GM21786 (cell line): Measurements from ENCODE around the gene UBXN11.

ENCODE experiments used
- ATAC-seq: cut with Tn5 transposase; IDR thresholded peaks from one replicate; pipeline ENCODE4 v1.9.1; 2021; ENCODE audit not compliant: unreplicated experiment

UBXN11 gene

DNA sequence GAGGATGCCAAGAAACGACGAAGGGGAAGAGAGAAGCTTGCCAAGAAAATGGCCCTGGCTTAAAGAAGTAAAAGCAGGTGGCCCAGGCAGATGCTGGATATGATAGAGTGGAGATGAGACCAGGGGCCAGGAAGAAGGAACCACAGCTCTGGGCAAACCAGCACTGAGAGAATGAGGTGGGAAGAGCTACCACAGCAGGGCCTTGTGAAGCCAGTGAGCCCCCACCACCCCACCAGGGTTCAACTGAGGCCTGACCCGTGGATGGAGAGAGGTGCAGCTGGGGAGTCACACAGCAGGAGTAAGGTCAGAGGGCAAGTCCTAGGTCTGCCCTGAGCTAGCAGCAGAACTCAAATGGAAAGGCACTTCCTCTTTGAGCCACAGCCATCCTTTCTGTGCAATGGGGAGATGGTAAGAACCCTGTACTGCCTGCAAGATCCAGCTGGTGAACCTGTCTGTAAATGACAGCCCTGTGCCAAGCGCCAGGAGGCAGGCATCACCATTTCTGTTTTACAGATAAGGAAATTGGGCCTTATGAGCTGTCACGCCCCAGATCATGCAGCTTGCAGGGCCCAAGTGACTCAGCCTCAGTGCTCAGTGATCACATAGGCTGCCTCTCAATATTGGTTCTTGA is 18.0 kb downstream of the UBXN11 start:
- ATAC-seq = no peak

DNA sequence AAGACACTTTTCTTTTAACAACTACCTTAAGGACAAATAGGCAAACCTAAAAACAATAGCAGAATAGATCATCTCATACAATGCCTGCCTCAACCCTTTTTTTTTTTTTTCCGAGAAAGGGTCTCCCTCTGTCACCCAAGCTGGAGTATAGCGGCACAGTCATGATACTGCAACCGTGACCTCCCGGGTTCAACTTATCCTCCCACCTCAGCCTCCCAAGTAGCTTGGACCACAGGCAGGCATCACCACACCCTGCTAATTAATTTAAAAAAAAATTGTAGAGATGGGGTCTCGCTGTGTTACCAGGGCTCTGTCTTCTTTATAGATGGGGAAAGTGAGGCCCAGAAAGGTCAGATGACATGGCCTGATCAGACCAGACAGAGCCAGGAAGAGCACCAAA is 18.6 kb downstream of the UBXN11 start:
- no peak for ATAC-seq

GRCh38 chr1:26287033-26287711 is 19.3 kb downstream of the UBXN11 start:
- ATAC-seq = peak; percentile 39

DNA sequence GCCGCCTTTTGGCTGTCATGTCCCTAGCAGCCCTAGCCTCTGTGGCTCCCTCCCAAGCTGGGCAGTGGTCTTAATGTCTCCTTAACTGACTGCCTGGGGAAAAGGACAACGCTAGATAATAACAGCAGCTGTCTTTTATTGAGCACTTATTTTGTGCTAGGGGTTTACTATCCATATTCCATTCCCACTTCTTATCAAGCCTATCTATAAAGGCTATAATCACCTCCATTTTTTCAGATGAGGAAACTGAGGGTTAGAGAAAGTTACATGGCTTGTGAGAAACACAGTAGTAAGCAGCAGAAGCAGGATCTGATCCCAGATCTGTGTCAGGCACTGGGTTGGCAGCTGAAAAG is 20.4 kb downstream of the UBXN11 start:
- ATAC-seq = no peak

- no peak for ATAC-seq
Observed at GRCh38 chr1:26285366-26286063, 20.9 kb downstream of the UBXN11 start.

- ATAC-seq = peak; percentile 20
Observed at GRCh38 chr1:26284597-26285347, 21.7 kb downstream of the UBXN11 start.

- ATAC-seq = no peak
Observed at GRCh38 chr1:26283871-26284596, 22.4 kb downstream of the UBXN11 start.

DNA sequence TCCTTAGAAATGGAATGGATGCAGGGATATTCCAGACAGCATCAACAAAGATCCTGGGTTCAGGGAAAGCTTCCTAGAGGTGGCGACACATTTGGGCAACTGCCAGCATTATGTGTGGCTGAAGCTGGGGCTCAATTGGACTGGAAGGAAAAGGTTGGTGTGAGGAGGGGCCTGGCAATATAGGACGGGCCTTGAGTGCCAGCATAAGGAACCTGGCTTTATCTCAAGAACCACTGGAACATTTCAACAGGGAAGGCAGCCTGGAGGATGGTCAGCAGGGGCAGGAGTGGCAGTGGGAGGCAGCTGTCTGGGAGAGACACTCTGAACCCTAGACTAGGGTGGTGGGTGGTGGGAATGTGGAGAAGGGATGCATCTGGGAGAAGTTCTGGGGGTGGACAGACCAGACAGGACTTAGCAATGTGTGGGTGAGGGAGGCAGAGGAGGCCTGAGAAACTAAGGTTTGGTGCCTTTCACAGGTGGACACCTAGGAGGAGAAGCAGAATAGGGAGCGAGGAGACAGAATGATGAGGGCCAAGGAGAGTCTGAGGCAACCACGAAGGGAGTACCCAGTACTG is 23.1 kb downstream of the UBXN11 start:
- ATAC-seq = no peak

DNA sequence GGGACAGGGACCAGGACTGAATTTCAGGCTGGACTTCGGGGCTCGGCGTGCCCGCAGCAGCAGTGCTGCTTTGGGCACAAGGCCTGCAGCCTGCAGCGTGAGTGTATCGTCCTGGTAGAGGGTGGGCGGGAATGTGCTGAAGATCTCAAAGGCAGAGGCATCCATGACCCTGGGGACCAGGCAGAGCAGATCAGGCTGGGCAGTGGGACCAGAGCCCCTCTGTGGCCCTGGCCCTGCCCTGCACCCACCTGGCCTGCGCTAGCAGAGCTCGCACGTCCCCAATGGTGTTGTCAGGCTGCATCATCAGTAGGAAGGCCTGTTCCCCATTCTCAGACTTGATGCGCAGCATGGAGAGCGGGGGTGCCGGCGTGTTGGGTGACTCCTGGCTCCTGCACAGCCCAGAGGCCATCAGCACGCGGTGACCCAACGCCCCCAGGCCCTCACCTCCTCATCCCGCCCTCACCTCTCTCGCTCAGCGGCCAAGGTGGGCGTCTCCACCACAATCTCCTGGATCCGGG is 24.0 kb downstream of the UBXN11 start:
- no peak for ATAC-seq

DNA sequence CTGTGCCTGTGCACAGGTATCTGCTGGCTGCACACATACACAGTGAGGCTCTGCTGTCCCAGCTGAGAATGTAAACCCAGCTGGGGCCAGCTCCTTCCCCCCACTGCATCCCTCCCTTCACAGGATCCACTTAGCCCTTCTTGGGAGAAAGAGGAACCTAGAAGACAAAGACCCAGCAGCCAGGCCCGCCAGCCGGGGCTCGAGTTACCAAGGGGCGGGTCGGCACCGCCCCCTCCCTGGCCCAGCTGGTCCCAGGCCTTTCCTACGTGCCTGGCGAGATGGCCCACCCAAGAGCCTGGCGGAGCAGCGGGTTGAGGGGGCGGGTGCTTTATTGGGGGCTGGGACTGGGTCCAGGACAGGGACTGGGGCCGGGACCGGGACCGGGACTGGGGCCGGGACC is 24.5 kb downstream of the UBXN11 start:
- no peak for ATAC-seq

GRCh38 chr1:26281091-26281958 is 25.1 kb downstream of the UBXN11 start:
- no peak for ATAC-seq

- no peak for ATAC-seq
Observed at GRCh38 chr1:26280333-26281042, 25.9 kb downstream of the UBXN11 start.

DNA sequence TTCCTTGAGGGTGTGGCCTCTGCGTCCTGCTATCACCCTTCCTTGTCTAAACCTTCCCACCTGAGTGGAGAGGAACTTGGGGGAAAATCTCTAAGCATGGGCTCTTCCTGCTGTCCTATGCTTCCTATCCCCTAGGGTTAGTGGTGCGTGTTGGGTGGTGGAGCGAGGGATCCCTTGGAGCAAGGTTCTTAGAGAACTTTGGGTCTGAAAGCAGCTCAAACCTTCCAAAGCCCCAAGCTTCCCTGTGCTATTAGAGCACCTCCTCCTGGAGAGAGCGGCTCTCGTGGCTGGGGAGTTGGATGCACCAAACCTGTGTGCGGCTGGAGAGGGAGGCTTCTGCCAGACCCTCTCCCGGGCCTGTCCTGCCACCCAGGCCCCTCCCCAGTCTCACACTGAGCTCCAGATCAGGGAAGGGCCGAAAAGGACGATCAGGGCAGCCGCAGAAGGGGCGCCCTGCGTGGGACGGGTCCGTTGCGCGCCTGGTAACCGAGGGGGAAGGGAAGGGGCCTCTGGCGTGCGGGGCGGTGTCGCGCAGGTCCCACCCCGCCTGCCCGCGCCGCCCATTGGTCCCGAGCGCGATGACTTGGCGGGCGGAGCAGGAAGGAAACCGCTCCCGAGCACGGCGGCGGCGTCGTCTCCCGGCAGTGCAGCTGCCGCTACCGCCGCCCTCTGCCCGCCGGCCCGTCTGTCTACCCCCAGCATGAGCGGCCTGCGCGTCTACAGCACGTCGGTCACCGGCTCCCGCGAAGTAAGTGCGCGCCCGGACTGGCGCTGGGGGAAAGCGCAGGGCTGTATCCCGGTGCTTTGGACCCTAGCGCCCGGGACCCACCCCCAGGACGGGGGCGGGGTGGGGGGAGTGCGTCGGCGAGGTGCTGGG is 26.7 kb downstream of the UBXN11 start, which contains the start of gene SH3BGRL3:
TSS of gene SH3BGRL3 (plus strand) at position 631 of the 877 bp plus-strand sequence. CDS start at position 701, 70 bp downstream.
- ATAC-seq = peak; percentile 66

DNA sequence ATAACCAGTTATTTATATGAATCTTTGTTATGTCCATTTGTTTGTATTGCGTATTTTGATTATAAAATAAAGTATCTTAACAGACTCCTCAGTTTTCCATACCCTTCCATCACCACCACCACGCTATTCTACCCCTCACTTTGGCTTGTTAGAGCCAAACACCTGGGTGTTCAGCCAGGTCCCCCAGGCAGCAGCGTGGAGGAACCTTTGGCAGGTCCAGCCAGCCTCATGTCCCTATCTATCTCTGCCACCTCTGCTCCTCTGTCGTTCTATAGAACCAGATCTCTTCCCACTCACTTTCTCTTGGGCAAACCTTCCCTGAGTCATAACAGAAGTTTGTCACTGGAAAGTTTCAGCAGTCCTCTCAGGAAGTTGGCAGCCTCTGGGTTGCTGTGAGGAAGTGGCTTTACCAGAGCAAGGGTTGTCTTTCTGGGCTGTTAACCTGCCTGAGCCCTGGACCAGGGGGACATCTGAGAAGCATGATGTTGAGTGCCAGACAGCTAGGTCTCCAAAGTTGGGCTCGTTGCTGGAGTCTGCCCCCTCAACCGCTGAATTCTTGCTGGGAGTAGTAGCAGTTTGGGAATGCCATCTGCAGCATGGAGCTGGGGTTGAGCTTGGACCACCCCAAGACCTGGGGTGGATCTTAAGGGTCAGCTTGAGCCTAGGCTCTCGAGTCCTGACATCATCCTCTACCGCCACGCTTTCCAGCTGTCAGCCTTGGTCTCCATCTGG is 27.5 kb downstream of the UBXN11 start:
- no peak for ATAC-seq

DNA sequence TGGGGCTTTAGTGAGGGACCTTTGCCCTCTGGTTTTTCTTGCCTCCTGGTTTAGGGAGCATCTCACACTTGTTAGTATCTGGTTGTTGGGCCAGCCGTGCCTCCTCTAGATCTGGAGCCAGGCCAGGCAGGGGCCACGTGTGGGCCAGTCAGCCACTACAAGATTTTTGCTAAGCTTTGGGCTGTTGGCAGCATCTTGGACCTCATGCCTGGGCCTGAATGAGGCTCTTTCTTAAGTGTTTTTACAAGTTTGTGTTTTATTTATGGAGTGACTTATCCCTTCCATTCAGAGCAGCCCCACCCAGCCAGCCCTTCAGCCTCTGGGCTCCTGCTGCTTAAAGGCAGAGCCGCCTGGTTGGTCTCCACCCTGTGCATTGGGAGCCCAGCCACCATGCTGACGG is 28.1 kb downstream of the UBXN11 start:
- no peak for ATAC-seq

DNA sequence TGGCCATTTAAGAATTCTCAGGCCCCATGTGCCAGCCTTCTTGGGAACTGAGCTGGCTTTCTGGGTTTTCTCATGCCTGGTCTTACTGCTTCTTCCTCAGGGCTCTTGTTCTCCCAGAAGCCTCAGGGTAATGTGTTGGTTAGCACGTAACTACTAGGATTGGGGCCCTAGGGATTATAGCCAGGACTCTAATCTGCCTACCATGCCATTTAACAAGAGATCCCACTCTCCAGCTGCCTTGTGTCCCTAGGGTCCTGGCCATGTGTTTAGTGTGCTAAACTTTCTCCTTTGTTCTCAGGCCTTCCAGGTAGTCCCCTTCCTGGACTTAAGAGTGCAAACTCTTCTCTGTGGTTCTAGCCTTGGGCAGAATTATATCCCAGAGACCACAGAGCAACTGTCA is 28.7 kb downstream of the UBXN11 start:
- ATAC-seq = no peak

DNA sequence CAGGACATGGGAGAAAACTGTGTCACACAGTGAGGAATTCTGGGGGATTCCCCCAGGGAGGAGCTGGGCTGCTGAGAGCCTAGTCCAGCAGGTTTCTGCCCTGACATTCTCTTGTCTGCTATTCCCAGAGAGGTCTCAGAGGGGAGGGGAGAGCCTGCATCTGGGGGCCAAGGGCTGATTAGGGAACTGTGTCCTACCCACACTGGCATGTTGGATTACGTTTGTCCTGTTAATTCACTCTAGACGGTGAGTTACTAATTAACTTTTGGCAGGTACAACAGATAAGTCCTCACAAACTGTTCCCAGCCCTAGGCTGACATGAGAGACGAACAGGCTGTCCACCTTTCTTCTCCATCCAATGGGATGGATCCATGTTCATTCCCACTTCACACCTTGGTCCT is 29.2 kb downstream of the UBXN11 start:
- no peak for ATAC-seq
